ENCODE results near the gene ZNF654.

ZNF654 gene

DNA sequence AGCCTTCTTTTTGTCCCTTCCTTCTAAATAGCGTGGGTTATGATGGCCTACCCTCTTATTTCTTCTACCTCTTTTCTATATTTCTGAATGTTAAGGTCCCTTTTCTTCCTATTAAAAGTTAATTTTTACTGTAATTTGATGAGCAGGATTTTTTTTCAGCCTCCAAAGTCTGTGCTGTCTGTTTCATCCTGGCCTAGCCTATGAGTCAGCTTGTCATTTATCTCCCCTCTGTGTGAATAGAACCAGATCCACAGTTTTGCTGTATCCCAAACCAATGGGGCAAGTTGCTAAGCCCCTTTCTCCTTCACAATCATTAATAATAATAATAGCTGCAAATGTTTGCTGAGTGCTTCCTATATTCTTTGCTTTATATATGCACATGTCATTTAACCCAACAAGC lies 72.6 kb downstream of the ZNF654 start:
- DNase-seq = no peak
- H4K20me1 ChIP-seq (ENCODE audit: insufficient read depth, low read length) = no peaks in the 10 kb centered on the region
- TF ChIP-seq EZH2phosphoT487 (IDR thresholded peaks at IDR 0.05; ENCODE audit: low read length) = no peak
- TF ChIP-seq EZH2 (optimal IDR thresholded peaks at IDR 0.05; ENCODE audit: low read depth, low read length) = no peak
- TF ChIP-seq, protein P1, sequence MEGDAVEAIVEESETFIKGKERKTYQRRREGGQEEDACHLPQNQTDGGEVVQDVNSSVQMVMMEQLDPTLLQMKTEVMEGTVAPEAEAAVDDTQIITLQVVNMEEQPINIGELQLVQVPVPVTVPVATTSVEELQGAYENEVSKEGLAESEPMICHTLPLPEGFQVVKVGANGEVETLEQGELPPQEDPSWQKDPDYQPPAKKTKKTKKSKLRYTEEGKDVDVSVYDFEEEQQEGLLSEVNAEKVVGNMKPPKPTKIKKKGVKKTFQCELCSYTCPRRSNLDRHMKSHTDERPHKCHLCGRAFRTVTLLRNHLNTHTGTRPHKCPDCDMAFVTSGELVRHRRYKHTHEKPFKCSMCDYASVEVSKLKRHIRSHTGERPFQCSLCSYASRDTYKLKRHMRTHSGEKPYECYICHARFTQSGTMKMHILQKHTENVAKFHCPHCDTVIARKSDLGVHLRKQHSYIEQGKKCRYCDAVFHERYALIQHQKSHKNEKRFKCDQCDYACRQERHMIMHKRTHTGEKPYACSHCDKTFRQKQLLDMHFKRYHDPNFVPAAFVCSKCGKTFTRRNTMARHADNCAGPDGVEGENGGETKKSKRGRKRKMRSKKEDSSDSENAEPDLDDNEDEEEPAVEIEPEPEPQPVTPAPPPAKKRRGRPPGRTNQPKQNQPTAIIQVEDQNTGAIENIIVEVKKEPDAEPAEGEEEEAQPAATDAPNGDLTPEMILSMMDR (IDR thresholded peaks at IDR 0.05; ENCODE audit: low read length) = no peak
- no peaks in the 10 kb centered on the region; the same call in 1 of the 2 replicates for H3F3A ChIP-seq (ENCODE audit: insufficient read depth, low read length)
- H3K9me2 ChIP-seq (replicated peaks; ENCODE audit: insufficient read depth, low read length) = no peaks in the 10 kb centered on the region
- H3K4me3 ChIP-seq (ENCODE audit: low read length) = no peak overlapping the region
- H2AFZ ChIP-seq (ENCODE audit: low read length) = no peak overlapping the region
- H3K9me3 ChIP-seq (replicated peaks; ENCODE audit: insufficient read depth, low read length) = no peaks in the 10 kb centered on the region
- no peaks in the 10 kb centered on the region for H3K79me2 ChIP-seq (ENCODE audit: low read length)
- H3K4me2 ChIP-seq (ENCODE audit: low read depth, low read length) = no peak overlapping the region
- H3K4me1 ChIP-seq (ENCODE audit: low read length) = peaks cover 14% of the 10 kb centered on the region
- H3K36me3 ChIP-seq (replicated peaks; ENCODE audit: insufficient read depth, low read length) = no peaks in the 10 kb centered on the region; the same call in 1 of the 2 replicates
- no peak overlapping the region for H3K9ac ChIP-seq (ENCODE audit: low read length)
- H3K27me3 ChIP-seq (replicated peaks; ENCODE audit: insufficient read depth, low read length) = no peaks in the 10 kb centered on the region
- H3K27ac ChIP-seq (ENCODE audit: low read length) = no peak overlapping the region

DNA sequence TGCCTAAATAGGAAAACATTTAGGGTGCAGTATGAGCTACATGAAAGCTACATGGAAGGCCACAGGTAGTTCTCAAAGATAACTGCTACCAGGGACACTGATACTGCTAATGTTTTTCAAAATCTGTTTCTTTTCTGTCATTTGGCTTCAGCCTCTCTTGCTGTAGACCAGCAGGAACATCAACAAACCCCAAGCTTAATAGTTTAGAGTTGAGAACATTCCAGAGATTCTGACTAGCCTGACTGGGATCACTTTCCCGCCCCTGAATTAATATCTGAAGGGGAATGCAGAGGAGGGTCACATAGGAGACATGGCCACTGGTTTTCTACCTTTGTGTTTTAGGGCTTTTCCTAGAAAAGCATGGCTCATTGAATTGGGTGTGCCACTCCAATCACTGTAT lies 73.8 kb downstream of the ZNF654 start:
- Histone ChIP-seq H4K20me1 (ENCODE audit: insufficient read depth, low read length) (no peaks in the 10 kb centered on the region), H3K79me2 (ENCODE audit: low read length) (no peaks in the 10 kb centered on the region)

DNA sequence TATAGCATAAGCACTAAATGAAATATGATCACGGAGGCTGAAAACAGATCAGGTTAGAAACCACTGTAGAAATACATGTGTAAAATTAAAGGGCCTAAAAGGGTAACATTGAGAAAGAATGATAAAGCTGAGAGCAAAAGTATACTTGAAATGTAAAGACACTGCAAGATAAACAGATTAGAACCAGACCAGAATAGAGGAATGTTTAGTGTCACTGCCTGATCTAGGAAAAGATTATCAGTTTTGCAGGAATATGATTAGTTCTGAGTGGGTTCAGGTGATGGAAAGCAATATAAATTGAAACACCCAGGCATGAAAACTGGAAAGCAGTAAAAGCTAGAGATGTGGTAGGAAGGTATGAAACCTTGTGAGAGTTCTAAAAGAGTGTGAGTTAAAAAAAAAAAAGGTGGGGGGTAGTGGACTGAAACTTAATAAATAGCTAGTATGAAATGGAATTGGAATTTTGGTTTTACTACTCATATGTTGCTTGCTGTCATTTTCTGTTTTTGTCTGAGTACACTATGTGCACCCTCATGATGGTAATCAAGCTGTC lies 74.7 kb downstream of the ZNF654 start:
- Histone ChIP-seq H3K4me2 (ENCODE audit: low read depth, low read length) (no peak overlapping the region), H3K36me3 (replicated peaks; ENCODE audit: insufficient read depth, low read length) (peaks cover 2% of the 10 kb centered on the region; the same call in 1 of the 2 replicates)

More for the DNA sequence above, 73.8 kb downstream of the ZNF654 start:
- Histone ChIP-seq H3K4me2 (ENCODE audit: low read depth, low read length) (no peak overlapping the region), H3K4me3 (ENCODE audit: low read length) (no peak overlapping the region), H3K27ac (ENCODE audit: low read length) (no peak overlapping the region), H3K27me3 (replicated peaks; ENCODE audit: insufficient read depth, low read length) (no peaks in the 10 kb centered on the region), H3K36me3 (replicated peaks; ENCODE audit: insufficient read depth, low read length) (no peaks in the 10 kb centered on the region; the same call in 1 of the 2 replicates), H2AFZ (ENCODE audit: low read length) (no peak overlapping the region), H3K9me3 (replicated peaks; ENCODE audit: insufficient read depth, low read length) (no peaks in the 10 kb centered on the region), H3K4me1 (ENCODE audit: low read length) (peaks cover 14% of the 10 kb centered on the region), H3F3A (ENCODE audit: insufficient read depth, low read length) (no peaks in the 10 kb centered on the region; the same call in 1 of the 2 replicates), H3K9ac (ENCODE audit: low read length) (no peak overlapping the region), H3K9me2 (replicated peaks; ENCODE audit: insufficient read depth, low read length) (no peaks in the 10 kb centered on the region)
- DNase-seq = no peak
- TF ChIP-seq, protein P1 (IDR thresholded peaks at IDR 0.05; ENCODE audit: low read length) = no peak
- TF ChIP-seq EZH2phosphoT487 (IDR thresholded peaks at IDR 0.05; ENCODE audit: low read length) = no peak
- TF ChIP-seq EZH2 (optimal IDR thresholded peaks at IDR 0.05; ENCODE audit: low read depth, low read length) = no peak

More for the DNA sequence above, 74.7 kb downstream of the ZNF654 start:
- no peaks in the 10 kb centered on the region for H3K79me2 ChIP-seq (ENCODE audit: low read length)
- H2AFZ ChIP-seq (ENCODE audit: low read length) = no peak overlapping the region
- no peaks in the 10 kb centered on the region for H3K27me3 ChIP-seq (replicated peaks; ENCODE audit: insufficient read depth, low read length)
- H3K4me1 ChIP-seq (ENCODE audit: low read length) = peaks cover 14% of the 10 kb centered on the region
- H3K4me3 ChIP-seq (ENCODE audit: low read length) = no peak overlapping the region
- TF ChIP-seq EZH2phosphoT487 (IDR thresholded peaks at IDR 0.05; ENCODE audit: low read length) (no peak), EZH2 (optimal IDR thresholded peaks at IDR 0.05; ENCODE audit: low read depth, low read length) (no peak)
- TF ChIP-seq, protein P1 (IDR thresholded peaks at IDR 0.05; ENCODE audit: low read length) = no peak
- peak; percentile 19 for DNase-seq
- no peaks in the 10 kb centered on the region for H3K9me2 ChIP-seq (replicated peaks; ENCODE audit: insufficient read depth, low read length)
- no peak overlapping the region for H3K9ac ChIP-seq (ENCODE audit: low read length)
- no peaks in the 10 kb centered on the region for H3K9me3 ChIP-seq (replicated peaks; ENCODE audit: insufficient read depth, low read length)
- H3F3A ChIP-seq (ENCODE audit: insufficient read depth, low read length) = no peaks in the 10 kb centered on the region; the same call in 1 of the 2 replicates
- no peak overlapping the region for H3K27ac ChIP-seq (ENCODE audit: low read length)
- no peaks in the 10 kb centered on the region for H4K20me1 ChIP-seq (ENCODE audit: insufficient read depth, low read length)

Data from MM.1S (cell line).